C4-2B (cell line): Measurements from ENCODE around the gene GTPBP4.
A peak's percentile ranks its signal among the peaks of the same experiment; 100 is the strongest.

Source experiments
- H3K27ac ChIP-seq: fragments of 450-650 bp; 2 replicates; pipeline ENCODE4 v1.5.1; 2017
- CTCF ChIP-seq: fragments of 450-650 bp; conservative IDR thresholded peaks from 2 replicates; pipeline ENCODE4 v1.5.1; 2017; ENCODE audit warnings: mild to moderate bottlenecking
- ZFX ChIP-seq: fragments of 450-650 bp; IDR thresholded peaks from 2 replicates; pipeline ENCODE4 v1.6.1; 2017

The GTPBP4 gene

DNA sequence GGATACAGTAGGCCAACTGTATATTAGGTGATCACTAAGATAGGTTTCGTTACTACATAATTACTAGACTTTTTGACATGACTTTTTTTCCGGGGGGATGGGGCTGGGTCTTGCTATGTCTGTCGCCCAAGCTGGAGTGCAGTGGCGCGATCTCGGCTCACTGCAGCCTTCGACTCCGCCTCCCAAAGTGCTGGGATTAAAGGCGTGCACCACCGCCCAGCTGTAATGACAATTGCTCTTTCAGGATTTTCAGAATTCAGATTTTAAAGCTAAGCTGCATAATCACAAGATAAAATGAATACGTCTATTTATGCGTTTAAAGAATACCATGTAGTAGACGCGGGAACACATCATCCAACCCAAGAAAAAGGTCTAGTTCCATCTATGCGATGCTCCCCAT, 59.7 kb downstream of the GTPBP4 start:
- peak overlapping the region; percentile 88 for H3K27ac ChIP-seq

GRCh38 chr10:1048349-1048731, 60.1 kb downstream of the GTPBP4 start:
- H3K27ac ChIP-seq, result peak overlapping the region; percentile 88

More for the DNA sequence above, 59.7 kb downstream of the GTPBP4 start:
- TF ChIP-seq CTCF (no peak), ZFX (no peak)

DNA sequence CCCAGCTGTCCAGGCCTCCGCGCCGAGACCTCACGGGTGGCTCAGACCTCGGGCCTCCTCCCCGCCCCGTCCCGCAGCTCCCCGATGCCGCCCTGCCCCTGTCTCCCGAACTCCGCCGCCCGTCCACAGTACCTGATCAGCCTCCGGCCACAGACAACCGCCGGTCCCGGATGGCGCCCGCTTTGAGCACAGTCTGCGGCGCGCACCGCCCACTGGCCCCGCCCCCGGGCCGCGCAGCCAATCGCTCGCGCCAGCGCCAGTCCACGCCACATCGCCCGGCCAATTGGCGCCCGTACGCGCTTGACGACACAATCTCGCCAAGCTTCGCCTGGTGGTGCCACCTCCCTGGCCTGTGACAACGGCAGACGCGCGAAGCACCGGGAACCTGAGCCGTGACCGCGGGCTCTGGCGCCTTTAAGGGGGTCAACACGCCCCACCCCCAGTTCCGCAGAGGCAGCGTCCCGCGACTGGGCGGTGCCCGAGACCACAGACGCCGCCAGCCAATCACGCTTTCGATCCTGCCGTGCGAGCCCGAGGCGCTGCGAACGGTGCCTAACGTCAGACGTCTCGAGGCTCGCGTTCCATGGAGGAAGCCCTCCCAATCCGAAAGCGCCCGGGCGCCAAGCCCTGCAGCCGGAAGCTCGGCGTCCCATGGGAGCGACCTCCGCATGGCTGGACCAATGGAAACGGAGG, 60.6 kb downstream of the GTPBP4 start, which contains the start of gene IDI1:
IDI1 (minus strand) TSS at position 388 of the 693 bp plus-strand sequence; CDS start at position 272, 116 bp downstream.
- H3K27ac ChIP-seq, result peak within 1 kb of the TSS; percentile 88
- TF ChIP-seq ZFX, result 0 out of 2 replicates have a peak, but pooled peaks have one; percentile 2
- TF ChIP-seq CTCF, result no peak

More at GRCh38 chr10:1048349-1048731, 60.1 kb downstream of the GTPBP4 start:
- TF ChIP-seq CTCF (no peak), ZFX (peak; percentile 67)

DNA sequence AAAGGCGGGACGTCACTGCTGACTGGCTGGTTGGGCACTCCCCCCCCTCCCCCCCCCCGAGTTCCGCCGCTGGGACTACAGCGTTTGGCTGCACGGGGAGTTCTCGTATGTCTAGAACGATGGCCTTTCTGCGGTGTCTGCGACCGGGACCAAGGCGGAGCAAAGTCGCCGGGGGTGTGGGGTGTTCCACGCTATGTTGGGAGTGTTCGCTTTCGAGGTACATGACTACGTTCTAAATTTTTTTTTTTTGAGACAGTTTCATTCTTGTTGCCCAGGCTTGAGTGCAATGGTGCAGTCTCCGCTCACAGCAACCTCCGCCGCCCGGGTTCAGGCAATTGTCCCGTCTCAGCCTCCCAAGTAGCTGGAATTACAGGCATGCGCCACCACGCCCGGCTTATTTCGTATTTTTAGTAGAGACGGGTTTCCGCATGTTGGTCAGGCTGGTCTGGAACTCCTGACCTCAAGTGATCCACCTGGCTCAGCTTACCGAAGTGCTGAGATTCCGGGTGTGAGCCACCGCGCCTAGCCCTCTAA, 61.3 kb downstream of the GTPBP4 start:
- peak overlapping the region; percentile 88 for H3K27ac ChIP-seq
- no peak for TF ChIP-seq CTCF
- no peak for TF ChIP-seq ZFX

DNA sequence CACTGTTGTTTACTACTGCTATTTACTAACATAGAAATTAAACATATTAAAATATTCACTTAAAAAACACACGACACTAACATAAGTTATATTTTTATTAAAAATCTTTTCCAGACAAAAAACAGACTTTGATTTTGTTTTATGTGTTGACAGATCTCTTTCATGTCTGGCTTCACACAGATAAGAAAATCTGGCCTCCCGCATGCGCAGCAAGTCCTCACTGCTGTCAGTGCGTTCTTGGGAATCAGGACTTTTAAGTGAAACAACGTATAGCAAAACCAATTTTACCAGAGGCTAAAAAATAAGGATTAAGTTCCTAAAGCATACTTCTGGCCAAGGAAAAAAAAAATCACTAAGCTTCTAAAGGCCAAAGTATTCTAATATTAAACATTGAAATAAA, 61.9 kb downstream of the GTPBP4 start:
- TF ChIP-seq ZFX, result no peak
- TF ChIP-seq CTCF, result no peak
- peak overlapping the region; percentile 88 for H3K27ac ChIP-seq

DNA sequence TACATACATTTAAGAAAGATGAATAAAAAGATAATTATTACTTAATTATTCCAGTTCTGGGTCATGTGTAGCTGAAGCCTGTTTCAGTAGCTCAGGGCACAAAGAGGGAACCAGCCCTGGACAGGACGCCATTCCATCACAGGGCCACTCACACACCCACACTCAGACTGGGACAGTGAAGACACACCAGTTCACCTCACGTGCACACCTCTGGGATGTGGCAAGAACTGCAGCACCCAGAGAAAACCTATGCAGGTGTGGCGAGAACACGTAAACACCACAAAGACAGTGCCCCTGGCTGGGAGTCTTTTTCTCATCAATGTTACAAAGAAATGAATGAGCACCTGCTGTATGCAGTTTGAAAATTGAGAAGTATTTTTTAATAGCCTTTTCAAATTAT, 62.3 kb downstream of the GTPBP4 start:
- no peak for TF ChIP-seq ZFX
- no peak; the same call in 1 of the 2 replicates for TF ChIP-seq CTCF
- 0 out of 2 replicates have a peak overlapping the region, but pooled peaks have one; percentile 30 for H3K27ac ChIP-seq

DNA sequence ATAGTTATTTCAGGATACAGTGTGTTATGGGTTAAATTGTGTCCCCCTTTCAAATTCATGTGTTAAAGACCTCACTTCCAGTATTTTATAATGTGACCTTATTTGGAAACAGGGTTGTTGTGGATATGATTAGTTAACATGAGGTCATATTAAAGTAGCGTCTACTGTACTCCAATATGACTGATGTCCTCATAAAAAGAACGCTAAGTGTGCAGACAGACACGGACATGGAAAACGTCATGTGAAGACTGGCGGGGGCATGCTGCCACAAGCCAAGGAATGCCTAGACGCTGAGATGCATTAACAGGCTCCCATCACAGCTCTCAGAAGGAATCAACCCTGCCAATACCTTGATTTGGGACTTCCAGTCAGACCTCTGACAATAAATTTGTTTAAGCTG, 66.5 kb downstream of the GTPBP4 start:
- no peak for TF ChIP-seq CTCF
- no peak for TF ChIP-seq ZFX
- H3K27ac ChIP-seq, result no peak overlapping the region
